Measurements from ENCODE around the gene FGF12.

The FGF12 gene

GRCh38 chr3:192573240-192573639 lies 154.1 kb downstream of the FGF12 start:
- no peak for DNase-seq (ENCODE audit: low read depth)
- TF ChIP-seq CTCF (conservative IDR thresholded peaks at IDR 0.05; ENCODE audit: low read length) = no peak
- H3K4me3 ChIP-seq (ENCODE audit: low read length) = no peak overlapping the region

GRCh38 chr3:192570821-192571791 lies 156.2 kb downstream of the FGF12 start:
- H3K4me3 ChIP-seq (ENCODE audit: low read length) = peak overlapping the region; percentile 41
- TF ChIP-seq CTCF (conservative IDR thresholded peaks at IDR 0.05; ENCODE audit: low read length) = no peak
- peak; percentile 40 for DNase-seq (ENCODE audit: low read depth)

- TF ChIP-seq CTCF (conservative IDR thresholded peaks at IDR 0.05; ENCODE audit: low read length) = no peak
- no peak for DNase-seq (ENCODE audit: low read depth)
- no peak overlapping the region for H3K4me3 ChIP-seq (ENCODE audit: low read length)
Measured at GRCh38 chr3:192570315-192570714, 157.0 kb downstream of the FGF12 start.

- no peak overlapping the region for H3K4me3 ChIP-seq (ENCODE audit: low read length)
- DNase-seq (ENCODE audit: low read depth) = peak; percentile 84
- TF ChIP-seq CTCF (conservative IDR thresholded peaks at IDR 0.05; ENCODE audit: low read length) = peak; percentile 76
Measured at GRCh38 chr3:192566706-192567290, 160.5 kb downstream of the FGF12 start.

GRCh38 chr3:192564611-192565010 lies 162.7 kb downstream of the FGF12 start:
- no peak overlapping the region for H3K4me3 ChIP-seq (ENCODE audit: low read length)
- DNase-seq (ENCODE audit: low read depth) = peak; percentile 5
- no peak for TF ChIP-seq CTCF (conservative IDR thresholded peaks at IDR 0.05; ENCODE audit: low read length)

GRCh38 chr3:192563417-192563816 lies 163.9 kb downstream of the FGF12 start:
- H3K4me3 ChIP-seq (ENCODE audit: low read length) = no peak overlapping the region
- DNase-seq (ENCODE audit: low read depth) = no peak
- TF ChIP-seq CTCF (conservative IDR thresholded peaks at IDR 0.05; ENCODE audit: low read length) = no peak

GRCh38 chr3:192553707-192554106 lies 173.6 kb downstream of the FGF12 start:
- DNase-seq (ENCODE audit: low read depth) = no peak
- no peak overlapping the region for H3K4me3 ChIP-seq (ENCODE audit: low read length)
- no peak for TF ChIP-seq CTCF (conservative IDR thresholded peaks at IDR 0.05; ENCODE audit: low read length)
